ENCODE data around the gene WIPF2.

The WIPF2 gene

GRCh38 chr17:40286473-40286872, 67.4 kb downstream of the WIPF2 start:
- POLR2A ChIA-PET = interaction anchor here (5.9 kb wide), 1 partner anchor 67 kb away, joined by 33 read pairs; the partner anchor contains the start of gene WIPF2
- H3K4me1 ChIP-seq (ENCODE audit: control insufficient read depth, insufficient read depth, low read length) = peaks cover 3% of the 10 kb centered on the region

More at GRCh38 chr17:40286473-40286872, 67.4 kb downstream of the WIPF2 start:
- Histone ChIP-seq H3K27ac (ENCODE audit: extremely low read depth, low read depth, low read length) (no peak overlapping the region), H3K4me3 (ENCODE audit: low read depth, low read length) (no peak overlapping the region), H3K9me3 (ENCODE audit: control insufficient read depth, insufficient read depth, low read depth, low read length) (no peaks in the 10 kb centered on the region), H3K36me3 (ENCODE audit: control insufficient read depth in 2 of 2, insufficient read depth in 1 of 2, low read length in 2 of 2) (peaks cover 17 to 40% of the 10 kb centered on the region in 2 experiments)
- CTCF ChIA-PET = interaction anchor here (0.6 to 1.2 kb wide), 5 partner anchors 18 to 247 kb away, joined by 3 to 4 read pairs (median 3); no protein-coding TSS in a partner anchor
- TF ChIP-seq ZNF211 (tag by site-specific recombination; IDR thresholded peaks at IDR 0.05; ENCODE audit: low read depth) = no peak
- no peak for TF ChIP-seq ZNF514 (tag by site-specific recombination; IDR thresholded peaks at IDR 0.05)
- no peak for TF ChIP-seq ZNF350 (tag by site-specific recombination; IDR thresholded peaks at IDR 0.05)
- no peak for TF ChIP-seq ZNF488 (tag by site-specific recombination; IDR thresholded peaks at IDR 0.05)
- no peak for TF ChIP-seq ZNF335 (tag by site-specific recombination; conservative IDR thresholded peaks at IDR 0.05)
- TF ChIP-seq CTCF (tag by site-specific recombination; IDR thresholded peaks at IDR 0.05) = no peak
- TF ChIP-seq ZNF423 (tag by site-specific recombination; IDR thresholded peaks at IDR 0.05) = no peak
- TF ChIP-seq ZNF280C (tag by site-specific recombination; IDR thresholded peaks at IDR 0.05) = no peak
- no peak for TF ChIP-seq ZNF664 (tag by site-specific recombination; IDR thresholded peaks at IDR 0.05)
- TF ChIP-seq INSM2 (tag by site-specific recombination; IDR thresholded peaks at IDR 0.05) = no peak
- no peak for TF ChIP-seq ZNF324 (tag by site-specific recombination; IDR thresholded peaks at IDR 0.05)
- no peak for TF ChIP-seq ZNF76 (tag by site-specific recombination; IDR thresholded peaks at IDR 0.05; ENCODE audit: borderline replicate concordance, low read depth)
- no peak for TF ChIP-seq PRDM4 (tag by site-specific recombination; IDR thresholded peaks at IDR 0.05)
